ENCODE data around the gene GLOD4.
A peak's percentile ranks its signal among the peaks of the same experiment; 100 is the strongest.
"Not testable (repeated sequence)": the region's sequence is repeated elsewhere in the genome, so short reads cannot be mapped to it uniquely, and the experiment has no call there.

Gene GLOD4

GRCh38 chr17:802901-803881 lies 21.1 kb upstream of the GLOD4 start:
- no peak for DNase-seq (ENCODE audit: low read depth in 2 of 3, low spot score in 1 of 3)

DNA sequence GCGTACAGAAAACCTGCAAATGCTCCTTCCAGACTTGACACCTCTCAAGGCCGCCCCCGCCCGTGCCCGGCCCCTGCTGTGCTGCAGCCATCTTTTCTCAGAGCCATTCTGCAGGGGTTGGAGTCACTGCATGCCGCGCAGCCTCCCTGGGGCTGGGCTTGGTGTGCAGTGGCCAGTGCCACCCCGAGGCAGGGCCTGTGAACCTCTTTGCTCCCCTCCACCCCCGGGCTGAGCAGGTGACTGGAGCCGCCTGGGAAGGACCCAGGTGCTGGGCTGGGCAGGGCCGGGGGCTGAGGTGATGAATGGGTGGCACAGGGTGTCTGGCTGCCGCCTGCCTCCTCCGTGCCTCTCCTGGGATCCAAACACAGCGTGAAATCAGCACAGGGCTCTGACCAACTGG lies 20.4 kb upstream of the GLOD4 start:
- DNase-seq (ENCODE audit: low read depth in 2 of 3, low spot score in 1 of 3): no peak

GRCh38 chr17:801660-802059 lies 19.6 kb upstream of the GLOD4 start:
- DNase-seq (ENCODE audit: low read depth in 2 of 3, low spot score in 1 of 3): no peak

GRCh38 chr17:800446-801242 lies 18.6 kb upstream of the GLOD4 start:
- no peak for DNase-seq (ENCODE audit: low read depth in 2 of 3, low spot score in 1 of 3)

- no peak for DNase-seq (ENCODE audit: low read depth in 2 of 3, low spot score in 1 of 3)
These were observed 17.2 kb upstream of the GLOD4 start for GRCh38 chr17:799261-799660.

DNA sequence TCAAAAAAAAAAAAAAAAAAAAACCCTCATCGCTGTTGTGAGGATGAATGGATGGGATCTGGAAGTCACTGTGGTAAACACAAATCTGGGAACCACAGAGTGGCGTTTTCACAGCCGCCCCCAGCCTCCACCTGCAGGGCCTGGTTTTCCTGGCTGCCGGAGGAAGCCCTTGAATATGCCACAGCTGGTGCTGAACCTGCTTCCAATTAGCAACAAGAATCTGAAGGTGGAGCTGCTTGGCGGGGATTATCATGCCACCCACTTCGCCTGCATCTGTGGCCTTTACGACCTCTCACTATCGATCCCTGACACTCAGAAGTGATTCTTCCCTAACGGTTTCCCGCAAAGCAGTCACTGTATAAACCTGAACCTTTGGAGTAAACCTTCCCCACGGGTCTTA lies 16.2 kb upstream of the GLOD4 start:
- DNase-seq (ENCODE audit: low read depth in 2 of 3, low spot score in 1 of 3): no peak

- no peak for DNase-seq (ENCODE audit: low read depth in 2 of 3, low spot score in 1 of 3)
These were observed 15.3 kb upstream of the GLOD4 start for GRCh38 chr17:797236-797840.

- no peak for DNase-seq (ENCODE audit: low read depth in 2 of 3, low spot score in 1 of 3)
These were observed 14.5 kb upstream of the GLOD4 start for GRCh38 chr17:796609-797008.

GRCh38 chr17:795721-796120 lies 13.6 kb upstream of the GLOD4 start:
- DNase-seq (ENCODE audit: low read depth in 2 of 3, low spot score in 1 of 3): no peak

DNA sequence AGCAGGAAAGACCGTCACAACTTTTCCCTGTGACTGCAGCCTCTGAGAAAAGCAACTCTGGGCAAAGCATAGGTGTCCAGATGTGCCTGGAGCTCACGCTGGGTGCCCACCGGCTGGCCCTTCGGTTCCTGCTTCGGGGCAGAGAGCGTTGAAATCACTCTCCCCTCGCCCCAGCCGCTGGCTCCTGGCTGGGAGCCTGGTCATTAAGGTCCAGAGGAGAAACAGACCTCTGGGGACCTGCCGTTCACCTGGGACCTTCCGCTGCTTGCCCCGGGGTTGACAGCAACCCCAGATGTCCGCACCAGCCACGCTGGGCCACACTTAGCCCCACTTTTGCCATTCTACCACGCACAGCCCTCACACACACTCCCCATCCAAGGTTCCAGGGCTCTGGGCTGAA lies 13.2 kb upstream of the GLOD4 start:
- no peak for DNase-seq (ENCODE audit: low read depth in 2 of 3, low spot score in 1 of 3)

DNA sequence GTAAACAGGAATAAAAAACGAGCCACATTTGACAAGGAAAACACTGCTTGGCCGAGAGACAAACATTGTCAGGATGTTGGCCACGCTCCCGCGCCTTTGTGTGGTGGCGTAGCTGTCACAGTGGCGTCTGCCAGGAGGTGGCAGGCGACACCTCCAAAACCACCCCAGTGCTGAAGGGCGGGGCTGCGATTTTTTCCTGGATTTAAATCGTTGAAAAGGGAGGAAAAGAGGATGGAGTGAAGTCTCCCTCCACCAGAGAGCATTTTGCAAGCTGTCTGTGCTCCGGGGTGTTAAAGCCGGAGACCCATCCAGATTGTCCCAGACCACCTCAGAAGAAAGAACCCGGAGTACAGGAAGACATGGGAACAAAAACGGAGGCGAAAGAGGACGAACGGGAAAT lies 12.8 kb upstream of the GLOD4 start:
- peak in 2 of 3 donors; percentile 28 to 35 for DNase-seq (ENCODE audit: low read depth in 2 of 3, low spot score in 1 of 3)

DNA sequence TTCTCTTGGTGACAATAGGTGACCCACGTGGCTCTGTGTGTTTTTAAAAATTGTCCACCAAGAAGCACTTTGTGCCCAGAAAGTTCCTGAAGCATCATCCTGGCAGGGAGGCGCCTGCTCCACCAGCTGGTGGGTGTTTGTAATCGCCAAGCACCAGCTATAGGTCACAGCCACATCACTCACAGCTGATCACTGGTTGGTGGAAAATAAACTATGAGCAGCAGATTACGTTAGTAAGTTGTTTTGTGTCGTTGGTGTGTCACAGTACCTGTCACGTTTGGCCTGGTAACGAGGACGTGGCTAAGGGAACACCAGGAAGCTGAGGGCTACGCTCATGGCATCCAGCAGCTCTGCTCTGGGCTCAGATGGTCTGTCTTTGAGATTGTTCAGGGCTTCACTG lies 10.2 kb upstream of the GLOD4 start:
- no peak for DNase-seq (ENCODE audit: low read depth in 2 of 3, low spot score in 1 of 3)

GRCh38 chr17:791829-792228 lies 9.7 kb upstream of the GLOD4 start:
- no peak for DNase-seq (ENCODE audit: low read depth in 2 of 3, low spot score in 1 of 3)

DNA sequence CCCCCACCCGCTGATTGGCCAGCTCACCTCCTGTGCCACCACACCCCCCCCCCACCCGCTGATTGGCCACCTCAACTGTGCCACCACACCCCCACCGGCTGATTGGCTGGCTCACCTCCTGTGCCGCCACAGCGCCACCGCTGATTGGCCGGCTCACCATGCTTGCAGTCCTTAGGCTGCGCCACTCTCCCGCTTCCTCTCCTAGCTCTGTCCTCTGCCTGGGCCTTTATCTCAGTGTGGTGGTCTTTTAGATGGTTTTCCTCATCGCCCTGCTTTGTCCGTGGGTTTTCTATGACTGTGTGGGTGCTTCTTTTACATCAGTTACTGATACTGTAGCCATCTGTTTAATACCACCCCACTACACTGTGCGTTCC lies 8.8 kb upstream of the GLOD4 start:
- DNase-seq (ENCODE audit: low read depth in 2 of 3, low spot score in 1 of 3): not testable (repeated sequence)

GRCh38 chr17:789931-790873 lies 8.1 kb upstream of the GLOD4 start:
- not testable (repeated sequence) for DNase-seq (ENCODE audit: low read depth in 2 of 3, low spot score in 1 of 3)

DNA sequence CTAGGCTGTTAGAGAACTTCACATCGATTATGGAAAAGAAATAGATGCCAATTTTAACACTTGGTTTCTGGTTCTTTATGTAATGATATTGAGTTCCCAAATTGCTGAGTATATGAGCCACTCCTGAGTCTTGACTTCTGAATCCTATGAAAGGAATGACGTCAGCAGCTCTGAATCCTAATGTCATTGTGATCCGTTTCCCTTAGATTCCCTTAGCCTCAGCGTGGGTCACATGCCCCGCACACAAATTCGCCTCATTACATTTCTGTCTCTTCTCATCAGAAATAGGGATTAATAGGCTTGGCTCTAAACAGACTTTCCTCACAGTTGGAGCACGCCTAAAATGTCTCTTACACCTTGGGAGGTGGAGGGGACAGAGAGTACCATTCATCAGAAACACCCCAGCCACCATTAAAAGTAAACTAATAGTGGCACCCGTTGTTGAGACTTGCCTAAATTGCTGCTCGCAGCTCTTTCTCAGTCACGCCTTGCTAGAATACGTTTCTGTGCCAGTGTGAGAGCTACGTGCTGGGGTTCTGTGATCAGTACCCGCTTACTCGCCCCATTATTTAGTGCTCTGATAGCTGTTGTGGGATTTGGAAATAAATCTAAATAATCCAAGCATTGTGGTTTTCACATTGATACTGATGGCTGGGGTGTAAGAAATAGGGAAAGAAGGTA lies 7.2 kb upstream of the GLOD4 start:
- DNase-seq (ENCODE audit: low read depth in 2 of 3, low spot score in 1 of 3): no peak

DNA sequence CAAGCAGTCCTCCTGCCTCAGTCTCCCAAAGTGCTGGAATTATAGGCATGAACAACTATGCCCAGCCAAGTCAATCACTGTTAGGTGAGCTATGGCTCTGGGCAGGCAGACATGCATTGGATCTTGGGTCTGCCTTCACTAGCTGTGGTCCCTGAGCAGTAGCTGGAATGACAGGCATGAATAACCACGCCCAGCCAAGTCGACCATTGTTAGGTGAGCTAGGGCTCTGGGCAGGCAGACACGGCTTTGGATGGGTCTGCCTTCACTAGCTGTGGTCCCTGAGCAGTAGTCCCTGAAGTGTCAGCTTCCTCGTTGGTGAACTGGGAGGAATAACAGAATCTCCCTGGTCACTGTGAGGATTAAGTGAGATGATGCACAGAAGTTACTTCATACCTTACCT lies 6.5 kb upstream of the GLOD4 start:
- DNase-seq (ENCODE audit: low read depth in 2 of 3, low spot score in 1 of 3): no peak

- no peak for DNase-seq (ENCODE audit: low read depth in 2 of 3, low spot score in 1 of 3)
These were observed 5.7 kb upstream of the GLOD4 start for GRCh38 chr17:787641-788221.

DNA sequence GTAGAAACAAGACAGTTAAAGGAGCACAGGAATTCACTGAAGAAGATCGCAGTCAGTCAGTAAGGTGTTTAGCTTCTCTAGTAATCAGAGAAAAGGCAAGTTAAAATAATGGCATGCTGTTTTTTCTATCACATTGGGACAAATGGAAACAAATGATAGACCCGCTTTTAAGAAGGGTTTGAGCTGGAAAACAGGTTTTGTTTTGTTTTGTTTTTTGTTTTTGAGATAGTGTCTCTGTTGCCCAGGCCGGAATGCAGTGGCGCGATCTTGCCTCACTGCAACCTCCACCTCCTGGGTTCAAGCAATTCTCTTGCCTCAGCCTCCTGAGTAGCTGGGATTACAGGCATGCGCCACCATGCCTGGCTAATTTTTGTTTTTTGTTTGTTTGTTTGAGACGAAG lies 3.8 kb upstream of the GLOD4 start:
- not testable (repeated sequence) for DNase-seq (ENCODE audit: low read depth in 2 of 3, low spot score in 1 of 3)

GRCh38 chr17:784143-784542 lies 2.1 kb upstream of the GLOD4 start:
- DNase-seq (ENCODE audit: low read depth in 2 of 3, low spot score in 1 of 3): no peak

Data from stimulated activated CD4-positive, alpha-beta T cell treated with anti-CD3 and anti-CD28 coated beads, Interleukin-12 subunit alpha, Interleukin-12 subunit beta, amount 100 ng/mL, for 48 hours (primary cell).